OCI-LY1 (cell line): ENCODE measurements around the gene SLIT3.
A peak's percentile ranks its signal among the peaks of the same experiment; 100 is the strongest.

Experiments
- H2AFZ ChIP-seq: fragments of 200-600 bp; sonication (generic), shearing (Covaris generic); 2 replicates; pipeline ENCODE4 v1.6.0; 2014; ENCODE audit warnings: antibody characterized with exemption, mild to moderate bottlenecking, low read length
- H3F3A ChIP-seq: fragments of 200-600 bp; sonication (generic), shearing (Covaris generic); 2 replicates; pipeline ENCODE4 v1.6.0; 2014; ENCODE audit warnings: mild to moderate bottlenecking, antibody characterized with exemption, low read length, moderate library complexity; ENCODE audit not compliant: insufficient read depth
- H3K27ac ChIP-seq: fragments of 200-600 bp; sonication (generic); 2 replicates; pipeline ENCODE4 v1.5.1; 2014; ENCODE audit warnings: low read length, mixed run types, mild to moderate bottlenecking, low read depth; ENCODE audit not compliant: poor library complexity, severe bottlenecking
- H3K27me3 ChIP-seq: fragments of 200-600 bp; sonication (generic); 2 replicates; pipeline ENCODE4 v1.6.0; 2014; ENCODE audit warnings: antibody characterized with exemption, mild to moderate bottlenecking, low read length, moderate library complexity; ENCODE audit not compliant: insufficient read depth
- H3K36me3 ChIP-seq: fragments of 200-600 bp; sonication (generic); 2 replicates; pipeline ENCODE4 v1.6.1; 2014; ENCODE audit warnings: mild to moderate bottlenecking, antibody characterized with exemption, low read length, moderate library complexity, mixed read lengths; ENCODE audit not compliant: insufficient read depth
- H3K4me1 ChIP-seq: fragments of 200-600 bp; sonication (generic); 2 replicates; pipeline ENCODE4 v1.5.1; 2014; ENCODE audit warnings: mild to moderate bottlenecking, low read length, moderate library complexity; ENCODE audit not compliant: insufficient read depth, severe bottlenecking
- H3K4me2 ChIP-seq: fragments of 200-600 bp; sonication (generic), shearing (Covaris generic); 2 replicates; pipeline ENCODE4 v1.6.1; 2014; ENCODE audit warnings: low read length
- H3K4me3 ChIP-seq: fragments of 200-600 bp; sonication (generic); 2 replicates; pipeline ENCODE4 v1.5.1; 2014; ENCODE audit warnings: low read length, low read depth, mild to moderate bottlenecking, mixed read lengths; ENCODE audit not compliant: poor library complexity, severe bottlenecking
- H3K79me2 ChIP-seq: fragments of 200-600 bp; shearing (Covaris generic); 2 replicates; pipeline ENCODE4 v1.6.1; 2016; ENCODE audit warnings: mixed run types, low read length, mixed read lengths; ENCODE audit not compliant: insufficient read depth
- H3K9ac ChIP-seq: fragments of 200-600 bp; sonication (generic), shearing (Covaris generic); 2 replicates; pipeline ENCODE4 v1.6.1; 2014; ENCODE audit warnings: mild to moderate bottlenecking, low read length, mixed read lengths
- H3K9me2 ChIP-seq: fragments of 200-600 bp; sonication (generic), shearing (Covaris generic); 2 replicates; pipeline ENCODE4 v1.6.1; 2014; ENCODE audit warnings: low read depth, mild to moderate bottlenecking, low read length, mixed read lengths
- H3K9me3 ChIP-seq: fragments of 200-600 bp; shearing (Covaris generic); 2 replicates; pipeline ENCODE4 v1.6.1; 2014; ENCODE audit warnings: low read length, mixed read lengths
- H4K20me1 ChIP-seq: fragments of 200-600 bp; sonication (generic), shearing (Covaris generic); 2 replicates; pipeline ENCODE4 v1.6.0; 2016; ENCODE audit warnings: mild to moderate bottlenecking, low read length; ENCODE audit not compliant: insufficient read depth
- EZH2 ChIP-seq: fragments of 200-600 bp; sonication (generic), shearing (Covaris generic); IDR thresholded peaks from 2 replicates; pipeline ENCODE4 v1.8.0; 2017; ENCODE audit warnings: borderline replicate concordance, mixed run types, mild to moderate bottlenecking, antibody characterized with exemption, low read length, moderate library complexity, mixed read lengths
- TF ChIP-seq, protein P1 (sequence below): fragments of 200-600 bp; sonication (generic), shearing (Covaris generic); IDR thresholded peaks from 2 replicates; pipeline ENCODE4 v1.5.1; 2017; ENCODE audit warnings: mild to moderate bottlenecking, antibody characterized with exemption, low read length, moderate library complexity, mixed read lengths

SLIT3 gene

DNA sequence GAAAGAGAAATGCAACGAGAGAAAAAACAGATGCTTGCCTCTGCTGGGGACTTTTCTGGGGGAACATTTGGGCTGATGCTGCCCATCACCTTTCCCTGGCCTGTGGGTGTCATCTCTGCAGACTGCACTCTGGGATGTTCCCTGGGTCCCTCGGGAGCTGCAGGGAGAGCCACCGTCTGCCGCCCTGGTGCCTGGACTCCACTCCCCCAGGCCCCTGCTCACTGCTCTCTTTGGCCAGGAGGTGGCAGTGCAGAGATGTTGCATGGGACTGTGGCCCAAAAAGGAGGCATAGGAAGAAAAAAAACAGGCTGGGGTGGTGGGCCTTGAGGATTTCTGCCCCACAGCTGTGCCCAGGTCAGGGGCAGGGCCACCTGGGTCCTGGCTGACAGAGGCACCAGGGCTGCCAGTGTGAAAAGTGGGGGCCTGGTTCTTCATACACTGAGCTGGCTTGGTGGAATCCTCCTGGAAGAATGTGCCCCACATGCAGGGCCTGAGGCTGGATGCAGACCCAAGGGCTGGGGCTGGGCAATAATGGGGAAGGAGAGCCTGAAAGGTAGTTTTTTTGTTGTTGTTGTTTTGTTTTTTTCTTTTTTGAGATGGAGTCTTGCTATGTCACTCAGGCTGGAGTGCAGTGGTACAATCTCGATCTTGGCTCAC is 353.6 kb downstream of the SLIT3 start:
- Histone ChIP-seq H3K4me1 (no peaks in the 10 kb centered on the region), H3F3A (no peaks in the 10 kb centered on the region), H3K79me2 (no peaks in the 10 kb centered on the region), H3K4me2 (no peak overlapping the region), H3K36me3 (no peaks in the 10 kb centered on the region), H3K27me3 (no peaks in the 10 kb centered on the region), H2AFZ (no peak overlapping the region), H3K9ac (no peak overlapping the region), H4K20me1 (no peaks in the 10 kb centered on the region), H3K9me3 (no peaks in the 10 kb centered on the region), H3K4me3 (no peak overlapping the region), H3K27ac (no peak overlapping the region), H3K9me2 (no peaks in the 10 kb centered on the region)
- TF ChIP-seq, protein P1, sequence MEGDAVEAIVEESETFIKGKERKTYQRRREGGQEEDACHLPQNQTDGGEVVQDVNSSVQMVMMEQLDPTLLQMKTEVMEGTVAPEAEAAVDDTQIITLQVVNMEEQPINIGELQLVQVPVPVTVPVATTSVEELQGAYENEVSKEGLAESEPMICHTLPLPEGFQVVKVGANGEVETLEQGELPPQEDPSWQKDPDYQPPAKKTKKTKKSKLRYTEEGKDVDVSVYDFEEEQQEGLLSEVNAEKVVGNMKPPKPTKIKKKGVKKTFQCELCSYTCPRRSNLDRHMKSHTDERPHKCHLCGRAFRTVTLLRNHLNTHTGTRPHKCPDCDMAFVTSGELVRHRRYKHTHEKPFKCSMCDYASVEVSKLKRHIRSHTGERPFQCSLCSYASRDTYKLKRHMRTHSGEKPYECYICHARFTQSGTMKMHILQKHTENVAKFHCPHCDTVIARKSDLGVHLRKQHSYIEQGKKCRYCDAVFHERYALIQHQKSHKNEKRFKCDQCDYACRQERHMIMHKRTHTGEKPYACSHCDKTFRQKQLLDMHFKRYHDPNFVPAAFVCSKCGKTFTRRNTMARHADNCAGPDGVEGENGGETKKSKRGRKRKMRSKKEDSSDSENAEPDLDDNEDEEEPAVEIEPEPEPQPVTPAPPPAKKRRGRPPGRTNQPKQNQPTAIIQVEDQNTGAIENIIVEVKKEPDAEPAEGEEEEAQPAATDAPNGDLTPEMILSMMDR = peak; percentile 75
- no peak for TF ChIP-seq EZH2

DNA sequence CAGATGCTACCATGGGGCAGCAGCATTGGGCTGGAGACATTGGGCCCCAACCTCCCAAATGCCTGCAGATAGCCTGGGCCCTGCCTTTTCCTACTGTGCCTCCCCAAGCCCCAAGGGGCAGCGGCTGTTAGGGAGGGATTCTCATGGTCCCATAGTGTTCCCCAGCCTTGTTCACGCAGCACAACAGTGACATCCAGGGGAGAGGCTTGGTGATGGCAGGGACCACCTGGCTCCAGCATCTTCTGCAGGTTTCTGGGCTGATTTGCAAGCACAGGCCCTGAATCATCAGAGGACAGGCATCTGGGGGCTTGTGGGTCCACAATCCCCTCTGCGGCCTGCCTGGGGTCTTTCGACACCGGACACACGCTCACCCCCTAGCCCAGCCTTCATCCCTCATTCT is 354.6 kb downstream of the SLIT3 start:
- H3K9me3 ChIP-seq = no peaks in the 10 kb centered on the region
- no peaks in the 10 kb centered on the region for H3K36me3 ChIP-seq
- H4K20me1 ChIP-seq = no peaks in the 10 kb centered on the region
- no peaks in the 10 kb centered on the region for H3K4me1 ChIP-seq
- H3K27ac ChIP-seq = no peak overlapping the region
- no peaks in the 10 kb centered on the region for H3F3A ChIP-seq
- H3K4me2 ChIP-seq = no peak overlapping the region
- TF ChIP-seq, protein P1 = no peak
- TF ChIP-seq EZH2 = no peak
- no peaks in the 10 kb centered on the region; the same call in 1 of the 2 replicates for H3K27me3 ChIP-seq
- no peaks in the 10 kb centered on the region for H3K9me2 ChIP-seq
- H3K9ac ChIP-seq = no peak overlapping the region
- no peak overlapping the region for H2AFZ ChIP-seq
- H3K4me3 ChIP-seq = no peak overlapping the region
- no peaks in the 10 kb centered on the region for H3K79me2 ChIP-seq

DNA sequence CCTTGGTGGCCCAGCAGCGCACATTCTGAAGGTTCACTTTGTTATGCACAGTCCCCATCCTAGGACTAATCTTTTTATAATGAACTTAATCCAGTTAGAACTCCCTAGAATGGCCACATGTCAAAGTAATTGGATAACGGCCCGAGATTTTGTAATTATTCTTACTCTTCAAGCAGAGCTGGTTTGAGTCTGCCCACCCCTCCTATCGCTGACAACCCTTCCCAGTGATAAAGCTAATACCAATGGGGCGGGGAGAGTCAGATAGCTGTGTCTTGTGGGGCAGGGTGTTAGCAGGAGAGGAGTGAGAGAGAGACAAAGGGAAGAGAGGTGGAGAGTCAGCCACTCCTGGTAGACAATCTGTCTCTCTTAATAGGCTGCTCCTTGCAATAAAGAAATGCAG is 356.9 kb downstream of the SLIT3 start:
- no peak for TF ChIP-seq EZH2
- TF ChIP-seq, protein P1 = no peak
- Histone ChIP-seq H3K4me2 (no peak overlapping the region), H3K79me2 (no peaks in the 10 kb centered on the region), H3K9me3 (no peaks in the 10 kb centered on the region), H2AFZ (no peak overlapping the region), H3K4me1 (no peaks in the 10 kb centered on the region), H3K9ac (no peak overlapping the region), H3K27ac (no peak overlapping the region), H3K27me3 (no peaks in the 10 kb centered on the region; the same call in 1 of the 2 replicates), H3K4me3 (no peak overlapping the region), H4K20me1 (no peaks in the 10 kb centered on the region), H3K36me3 (no peaks in the 10 kb centered on the region), H3F3A (no peaks in the 10 kb centered on the region), H3K9me2 (no peaks in the 10 kb centered on the region)
